H1 (cell line): ENCODE data around the gene ZDHHC8.

Experiments
- CBX8 ChIP-seq: fragments of 300-800, 300-1000 bp; sonication (generic); IDR thresholded peaks from 2 replicates; pipeline ENCODE4 v1.7.1; 2016; ENCODE audit warnings: low read depth, low read length, borderline replicate concordance
- CEBPB ChIP-seq: IDR thresholded peaks from 2 replicates; pipeline ENCODE4 v1.6.1; 2012; ENCODE audit warnings: low read depth, low read length
- EGR1 ChIP-seq: IDR thresholded peaks from 2 replicates; pipeline ENCODE4 v1.6.1; 2011; ENCODE audit warnings: low read depth, low read length, borderline replicate concordance
- FOSL1 ChIP-seq: IDR thresholded peaks from 2 replicates; pipeline ENCODE4 v1.6.1; 2011; ENCODE audit warnings: mild to moderate bottlenecking, low read depth, low read length, moderate library complexity; ENCODE audit not compliant: insufficient read depth
- GTF2F1 ChIP-seq: IDR thresholded peaks from 2 replicates; pipeline ENCODE4 v1.6.1; 2012; ENCODE audit warnings: low read depth, low read length, improper control_type of control experiment, borderline replicate concordance
- MAFK ChIP-seq: IDR thresholded peaks from 2 replicates; pipeline ENCODE4 v1.6.1; 2012; ENCODE audit warnings: low read depth, mild to moderate bottlenecking, improper control_type of control experiment, low read length
- POLR2A ChIP-seq, 2 experiments: IDR thresholded peaks; 1 replicate in 1 of 2; 2 replicates in 1 of 2; pipeline ENCODE4 v1.6.1; 2011; ENCODE audit warnings: low read depth in 2 of 2, low read length in 2 of 2, mild to moderate bottlenecking in 2 of 2; ENCODE audit errors: control extremely low read depth in 1 of 2
- POLR2AphosphoS5 ChIP-seq: IDR thresholded peaks from 2 replicates; pipeline ENCODE4 v1.6.1; 2011; ENCODE audit warnings: low read depth, low read length
- RAD21 ChIP-seq, 2 experiments: IDR thresholded peaks in 1 of 2; conservative IDR thresholded peaks in 1 of 2; 2 replicates each; pipeline ENCODE4 v1.6.1; 2011; ENCODE audit warnings: low read depth in 2 of 2, low read length in 2 of 2, improper control_type of control experiment in 1 of 2, inconsistent platforms in 1 of 2, mild to moderate bottlenecking in 1 of 2, moderate library complexity in 1 of 2
- RFX5 ChIP-seq: IDR thresholded peaks from 2 replicates; pipeline ENCODE4 v1.6.1; 2011; ENCODE audit warnings: low read depth, low read length, improper control_type of control experiment, borderline replicate concordance
- SP1 ChIP-seq: IDR thresholded peaks from 2 replicates; pipeline ENCODE4 v1.6.1; 2011; ENCODE audit warnings: low read depth, low read length
- TCF12 ChIP-seq: IDR thresholded peaks from 2 replicates; pipeline ENCODE4 v1.6.1; 2011; ENCODE audit warnings: low read depth, mild to moderate bottlenecking, low read length
- TF ChIP-seq, protein P1 (sequence below): IDR thresholded peaks from 2 replicates; pipeline ENCODE4 v1.6.1; 2012; ENCODE audit warnings: inconsistent platforms
- TF ChIP-seq, protein P2 (sequence below), 3 experiments: IDR thresholded peaks; 1 replicate in 2 of 3; 2 replicates in 1 of 3; pipeline versions ENCODE4 v1.5.1 to v1.6.1; 2011; ENCODE audit warnings: low read length in 3 of 3, mild to moderate bottlenecking in 3 of 3, inconsistent platforms in 2 of 3, low read depth in 1 of 3, moderate library complexity in 1 of 3; ENCODE audit not compliant: insufficient read depth in 1 of 3; ENCODE audit errors: control extremely low read depth in 1 of 3

DNA sequence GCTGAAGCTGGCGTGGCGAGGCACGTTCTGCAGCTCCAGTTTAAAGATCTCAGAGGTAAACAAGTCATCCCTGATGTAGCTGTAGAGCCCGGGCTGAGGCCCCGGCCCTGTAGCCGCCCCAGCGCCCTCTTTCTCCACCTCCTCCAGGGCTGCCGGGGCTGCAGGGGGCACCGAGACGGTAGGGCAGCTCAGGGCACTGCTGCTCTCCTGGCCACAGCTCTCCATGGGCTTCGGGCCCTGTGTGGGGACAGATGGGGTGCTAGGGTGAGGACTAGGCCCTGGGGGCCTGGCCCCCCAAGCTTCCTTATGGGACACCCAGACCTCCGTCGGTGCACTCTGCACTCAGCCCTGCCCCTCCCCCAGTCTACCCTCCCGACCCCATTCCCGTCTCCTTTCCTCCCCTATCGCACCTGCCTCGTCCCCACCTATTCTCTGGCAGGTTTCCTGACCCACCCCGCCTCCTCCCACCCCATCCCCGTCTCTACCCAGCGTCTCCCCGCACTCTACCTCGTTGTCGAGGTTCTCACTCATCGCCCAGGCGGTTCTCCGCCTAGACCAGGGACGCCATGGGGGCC lies 15.1 kb upstream of the ZDHHC8 start:
- TF ChIP-seq, protein P1, sequence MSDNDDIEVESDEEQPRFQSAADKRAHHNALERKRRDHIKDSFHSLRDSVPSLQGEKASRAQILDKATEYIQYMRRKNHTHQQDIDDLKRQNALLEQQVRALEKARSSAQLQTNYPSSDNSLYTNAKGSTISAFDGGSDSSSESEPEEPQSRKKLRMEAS: no peak
- TF ChIP-seq EGR1 (no peak), RFX5 (no peak), POLR2AphosphoS5 (no peak), SP1 (no peak), MAFK (no peak), CBX8 (no peak), POLR2A (IDR thresholded peaks at IDR 0.05; ENCODE audit: control extremely low read depth in 1 of 2, low read depth in 2 of 2, low read length in 2 of 2) (no peak), GTF2F1 (no peak), FOSL1 (no peak), TCF12 (no peak), CEBPB (no peak), RAD21 (IDR thresholded peaks at IDR 0.05 in 1 of 2, conservative IDR thresholded peaks at IDR 0.05 in 1 of 2; ENCODE audit: low read depth in 2 of 2, low read length in 2 of 2) (no peak)
- TF ChIP-seq, protein P2, sequence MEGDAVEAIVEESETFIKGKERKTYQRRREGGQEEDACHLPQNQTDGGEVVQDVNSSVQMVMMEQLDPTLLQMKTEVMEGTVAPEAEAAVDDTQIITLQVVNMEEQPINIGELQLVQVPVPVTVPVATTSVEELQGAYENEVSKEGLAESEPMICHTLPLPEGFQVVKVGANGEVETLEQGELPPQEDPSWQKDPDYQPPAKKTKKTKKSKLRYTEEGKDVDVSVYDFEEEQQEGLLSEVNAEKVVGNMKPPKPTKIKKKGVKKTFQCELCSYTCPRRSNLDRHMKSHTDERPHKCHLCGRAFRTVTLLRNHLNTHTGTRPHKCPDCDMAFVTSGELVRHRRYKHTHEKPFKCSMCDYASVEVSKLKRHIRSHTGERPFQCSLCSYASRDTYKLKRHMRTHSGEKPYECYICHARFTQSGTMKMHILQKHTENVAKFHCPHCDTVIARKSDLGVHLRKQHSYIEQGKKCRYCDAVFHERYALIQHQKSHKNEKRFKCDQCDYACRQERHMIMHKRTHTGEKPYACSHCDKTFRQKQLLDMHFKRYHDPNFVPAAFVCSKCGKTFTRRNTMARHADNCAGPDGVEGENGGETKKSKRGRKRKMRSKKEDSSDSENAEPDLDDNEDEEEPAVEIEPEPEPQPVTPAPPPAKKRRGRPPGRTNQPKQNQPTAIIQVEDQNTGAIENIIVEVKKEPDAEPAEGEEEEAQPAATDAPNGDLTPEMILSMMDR (IDR thresholded peaks at IDR 0.05; ENCODE audit: control extremely low read depth in 1 of 3, insufficient read depth in 1 of 3, low read depth in 1 of 3, low read length in 3 of 3): no peak
